Activated naive CD8-positive, alpha-beta T cell treated with anti-CD3 and anti-CD28 coated beads, Interleukin-2, amount 50 U/mL, for 16 hours (primary cell): ENCODE measurements around the gene PCED1B.
"Not testable (repeated sequence)": the region's sequence is repeated elsewhere in the genome, so short reads cannot be mapped to it uniquely, and the experiment has no call there.

Experiments used
- DNase-seq: peaks from one replicate; pipeline ENCODE4 v3.0.0-alpha.2; 2020; ENCODE audit warnings: low read depth, low spot score

PCED1B gene

GRCh38 chr12:47206450-47207339 lies 127.3 kb downstream of the PCED1B start:
- DNase-seq: no peak

GRCh38 chr12:47207340-47207717 lies 127.9 kb downstream of the PCED1B start:
- no peak for DNase-seq

GRCh38 chr12:47207829-47208248 lies 128.4 kb downstream of the PCED1B start:
- no peak for DNase-seq

- DNase-seq: no peak
Measured at GRCh38 chr12:47209014-47209413, 129.6 kb downstream of the PCED1B start.

- DNase-seq: no peak
Measured at GRCh38 chr12:47210776-47211175, 131.4 kb downstream of the PCED1B start.

GRCh38 chr12:47212701-47213039 lies 133.2 kb downstream of the PCED1B start:
- no peak for DNase-seq

- DNase-seq: no peak
Measured at GRCh38 chr12:47213396-47213795, 134.0 kb downstream of the PCED1B start.

GRCh38 chr12:47214001-47214619 lies 134.7 kb downstream of the PCED1B start:
- no peak for DNase-seq

- DNase-seq: no peak
Measured at GRCh38 chr12:47214771-47215170, 135.3 kb downstream of the PCED1B start.

- DNase-seq: no peak
Measured at GRCh38 chr12:47216150-47216677, 136.8 kb downstream of the PCED1B start.

DNA sequence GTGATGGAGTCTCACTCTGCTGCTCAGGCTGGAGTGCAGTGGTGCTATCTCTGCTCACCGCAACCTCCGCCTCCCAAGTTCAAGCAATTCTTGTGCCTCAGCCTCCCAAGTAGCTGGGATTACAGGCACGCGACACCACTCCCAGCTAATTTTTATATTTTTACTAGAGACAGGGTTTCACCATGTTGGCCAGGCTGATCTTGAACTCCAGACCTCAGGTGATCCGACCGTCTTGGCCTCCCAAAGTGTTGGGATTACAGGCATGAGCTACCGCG lies 138.1 kb downstream of the PCED1B start:
- DNase-seq: not testable (repeated sequence)

GRCh38 chr12:47218191-47218654 lies 138.8 kb downstream of the PCED1B start:
- DNase-seq: no peak

- DNase-seq: no peak
Measured at GRCh38 chr12:47219243-47219642, 139.8 kb downstream of the PCED1B start.

DNA sequence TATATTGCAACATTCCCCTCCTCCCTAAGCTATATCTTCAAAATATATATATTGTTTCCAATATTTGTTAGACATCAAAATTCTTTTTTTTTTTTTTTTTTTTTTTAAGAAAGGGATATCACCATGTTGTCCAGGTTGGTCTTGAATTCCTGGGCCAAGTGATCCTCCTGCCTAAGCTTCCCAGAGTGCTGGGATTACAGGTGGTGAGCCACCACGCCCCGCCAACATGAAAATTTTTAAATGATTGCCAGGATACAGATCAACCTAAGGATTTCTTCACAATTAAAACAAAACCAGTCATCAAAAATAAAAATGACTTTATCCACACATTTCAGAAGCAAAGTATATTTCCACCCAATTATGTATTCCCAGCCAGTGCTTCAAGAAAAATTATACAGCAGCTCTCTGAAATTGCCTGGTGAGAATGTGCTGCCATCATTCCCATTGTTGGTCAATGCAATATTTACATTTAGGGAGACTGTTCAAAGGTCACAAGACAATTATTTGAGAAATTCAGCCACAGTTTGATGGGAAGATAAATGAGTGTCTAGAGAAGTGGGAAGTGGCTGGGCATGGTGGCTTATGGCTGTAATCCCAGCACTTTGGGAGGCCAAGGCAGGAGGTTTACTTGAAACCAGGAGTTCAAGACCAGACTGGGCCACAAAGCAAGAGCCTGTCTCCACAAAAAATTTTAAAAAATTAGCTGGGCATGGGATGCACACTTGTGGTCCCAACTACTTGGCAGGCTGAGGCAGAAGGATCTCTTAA lies 142.0 kb downstream of the PCED1B start:
- no peak for DNase-seq

- DNase-seq: no peak
Measured at GRCh38 chr12:47222520-47223030, 143.2 kb downstream of the PCED1B start.

DNA sequence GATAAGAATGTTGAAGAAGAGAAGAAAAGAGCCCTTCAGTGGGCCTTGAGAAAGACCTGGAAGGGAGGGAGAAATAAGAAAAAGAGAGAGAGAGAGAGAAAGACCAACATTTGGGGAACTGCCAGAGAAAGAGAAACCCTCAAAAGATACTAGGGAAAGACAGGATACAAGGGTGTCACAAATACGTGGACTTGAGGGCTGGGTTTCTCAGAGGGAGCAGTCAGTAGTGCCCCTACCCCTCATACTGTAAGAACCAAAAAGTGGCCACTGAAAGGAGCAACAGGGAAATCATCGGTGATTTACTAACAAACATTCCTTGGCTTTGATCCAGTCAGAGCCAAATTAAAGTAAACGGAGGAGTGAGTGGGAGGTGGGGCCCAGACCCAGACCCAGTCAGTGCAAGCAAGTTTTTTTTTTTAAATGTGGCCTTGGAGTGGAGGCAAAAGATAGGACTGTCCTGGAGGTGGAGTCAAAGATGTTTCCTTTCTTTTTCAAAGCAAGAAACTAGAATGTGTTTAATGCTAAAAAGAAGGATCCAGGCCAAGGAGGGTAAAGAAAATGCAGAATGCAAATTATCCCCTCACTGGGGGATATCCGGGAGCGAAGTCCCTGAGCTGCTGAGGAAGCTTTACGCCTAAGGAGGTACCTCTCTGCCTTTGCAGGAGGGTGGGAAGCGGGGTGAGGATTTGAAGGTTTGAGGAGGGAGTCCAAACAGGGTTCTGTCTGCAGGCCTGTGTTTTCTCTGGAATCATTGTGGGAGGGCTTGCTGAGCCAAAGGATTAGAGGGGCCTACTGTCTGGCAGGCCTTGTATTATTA lies 143.8 kb downstream of the PCED1B start:
- DNase-seq: no peak

DNA sequence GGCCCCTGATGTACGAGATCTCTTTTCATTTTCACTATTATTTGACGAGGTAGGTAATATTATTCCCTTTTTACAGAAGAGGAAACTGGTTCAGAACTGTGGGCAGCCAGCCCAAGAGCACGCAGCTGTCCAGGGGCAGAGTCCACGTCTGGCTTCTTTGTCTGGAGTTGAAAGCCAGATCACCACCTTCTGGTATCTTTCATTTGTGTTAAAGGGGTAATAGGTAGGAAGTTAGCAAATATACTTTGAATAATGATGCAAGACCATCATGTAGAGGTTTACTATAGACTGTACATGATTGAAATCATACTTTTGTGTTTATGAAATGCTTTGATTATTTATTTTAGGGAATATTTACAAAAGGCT lies 144.4 kb downstream of the PCED1B start:
- DNase-seq: no peak

GRCh38 chr12:47224563-47225133 lies 145.2 kb downstream of the PCED1B start:
- no peak for DNase-seq

GRCh38 chr12:47225356-47225755 lies 145.9 kb downstream of the PCED1B start:
- DNase-seq: no peak

- no peak for DNase-seq
Measured at GRCh38 chr12:47226199-47226598, 146.8 kb downstream of the PCED1B start.

DNA sequence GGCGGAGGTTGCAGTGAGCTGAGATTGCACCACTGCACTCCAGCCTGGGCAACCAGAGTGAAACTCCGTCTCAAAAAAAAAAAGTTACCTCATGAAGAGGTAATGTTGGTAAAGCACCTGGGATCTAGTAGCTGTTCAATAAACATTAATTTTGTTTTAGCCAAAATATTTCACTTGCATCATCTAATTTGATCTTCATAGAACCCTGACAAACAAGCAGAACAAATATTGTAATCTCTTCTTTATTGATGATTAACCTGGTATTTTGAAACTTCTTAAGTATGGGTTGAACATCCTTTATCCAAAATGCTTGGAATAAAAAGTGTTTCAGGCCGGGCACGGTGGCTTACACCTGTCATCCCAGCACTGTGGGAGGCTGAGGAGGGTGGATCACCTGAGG lies 149.4 kb downstream of the PCED1B start:
- DNase-seq: no peak
